Stimulated activated CD4-positive, alpha-beta T cell treated with anti-CD3 and anti-CD28 coated beads, Interleukin-1b, Interleukin-23, amount 100 ng/mL, for 4 hours (primary cell): ENCODE results near the gene TMEM14C.
"Not testable (repeated sequence)": the region's sequence is repeated elsewhere in the genome, so short reads cannot be mapped to it uniquely, and the experiment has no call there.

Experiments used
- DNase-seq, 2 donors: peaks; one replicate each; pipeline ENCODE4 v3.0.0-alpha.2; 2020; ENCODE audit warnings: low read depth in 2 of 2

The TMEM14C gene

DNA sequence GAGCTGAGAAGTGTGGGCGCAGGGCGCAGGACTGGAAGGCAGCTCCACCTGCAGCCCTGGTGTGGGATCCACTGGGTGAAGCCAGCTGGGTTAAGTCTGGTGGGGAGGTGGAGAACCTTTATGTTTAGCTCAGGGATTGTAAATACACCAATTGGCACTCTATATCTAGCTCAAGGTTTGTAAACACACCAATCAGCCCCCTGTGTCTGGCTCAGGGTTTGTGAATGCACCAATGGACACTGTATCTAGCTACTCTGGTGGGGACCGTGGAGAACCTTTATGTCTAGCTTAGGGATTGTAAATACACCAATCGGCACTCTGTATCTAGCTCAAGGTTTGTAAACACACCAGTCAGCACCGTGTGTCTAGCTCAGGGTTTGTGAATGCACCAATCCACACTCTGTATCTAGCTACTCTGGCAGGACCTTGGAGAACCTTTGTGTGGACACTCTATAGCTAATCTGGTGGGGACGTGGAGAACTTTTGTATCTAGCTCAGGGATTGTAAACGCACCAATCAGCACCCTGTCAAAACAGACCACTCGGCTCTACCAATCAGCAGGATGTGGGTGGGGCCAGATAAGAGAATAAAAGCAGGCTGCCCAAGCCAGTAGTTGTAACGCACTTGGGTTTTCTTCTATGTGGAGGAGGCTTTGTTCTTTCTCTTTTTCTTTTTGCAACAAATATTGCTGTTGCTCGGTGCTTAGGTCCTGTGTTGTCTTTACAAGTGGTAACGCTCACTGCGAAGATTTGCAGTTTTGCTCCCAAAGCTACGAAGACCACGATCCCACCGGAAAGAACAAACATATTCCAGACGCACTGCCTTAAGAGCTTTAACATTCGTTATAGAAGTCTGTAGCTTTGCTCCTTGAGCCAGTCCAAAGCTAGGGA is 1.7 kb upstream of the TMEM14C start:
- not testable (repeated sequence) for DNase-seq

- DNase-seq = no peak
These were observed 860 bp upstream of the TMEM14C start for GRCh38 chr6:10721850-10722569.

DNA sequence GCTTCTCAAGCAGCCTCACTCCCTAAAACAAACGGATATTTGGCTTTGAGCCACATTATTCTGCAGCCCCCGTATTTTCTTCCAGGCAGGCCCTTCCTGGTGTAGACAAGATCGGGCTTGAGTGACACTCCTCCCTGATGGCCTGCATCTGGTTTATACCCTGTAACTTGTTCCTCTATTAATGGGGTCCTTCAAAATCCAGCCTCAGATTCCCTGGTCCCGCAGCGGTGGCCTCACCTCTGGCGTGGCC is 375 bp upstream of the TMEM14C start:
- DNase-seq = no peak

- DNase-seq = no peak
These were observed 654 bp downstream of the TMEM14C start for GRCh38 chr6:10723567-10723881.

DNA sequence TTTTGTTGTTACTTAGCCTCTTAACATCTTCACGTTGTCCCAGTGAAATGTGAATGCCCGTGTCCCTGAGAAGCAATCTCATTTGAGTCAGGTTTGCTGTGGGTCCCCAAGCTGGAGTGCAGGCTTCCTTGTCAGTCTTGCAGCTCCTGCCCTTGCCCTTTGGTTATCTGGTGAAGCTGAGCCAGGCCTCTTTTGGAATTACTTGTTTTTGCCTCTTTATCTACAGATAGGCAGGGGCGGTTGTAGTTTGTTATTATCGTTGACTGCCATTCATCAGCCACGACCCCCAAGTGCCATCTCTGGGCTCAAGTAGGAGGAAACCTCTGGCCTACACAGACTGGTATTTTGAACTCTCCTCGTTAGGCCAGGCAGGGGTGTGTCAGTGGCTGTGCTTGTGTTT is 2.2 kb downstream of the TMEM14C start:
- DNase-seq = no peak

DNA sequence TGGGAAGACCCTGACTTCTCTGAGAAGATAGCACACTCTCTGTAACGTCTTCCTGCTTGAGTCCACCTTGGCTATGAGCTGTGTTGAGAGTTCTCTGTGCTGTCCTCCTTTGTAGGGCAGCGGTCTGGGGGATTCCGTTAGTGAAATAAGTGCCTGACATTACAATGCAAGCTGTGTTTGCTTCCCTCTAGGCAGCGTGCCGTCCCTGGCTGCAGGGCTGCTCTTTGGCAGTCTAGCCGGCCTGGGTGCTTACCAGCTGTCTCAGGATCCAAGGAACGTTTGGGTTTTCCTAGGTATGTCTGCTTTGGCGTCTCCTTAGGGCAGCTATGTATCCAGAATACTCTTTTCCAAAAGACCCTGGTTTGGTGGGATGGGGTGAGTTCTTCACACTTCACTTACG is 2.8 kb downstream of the TMEM14C start:
- DNase-seq = no peak

GRCh38 chr6:10730254-10730653 is 7.4 kb downstream of the TMEM14C start:
- no peak for DNase-seq

DNA sequence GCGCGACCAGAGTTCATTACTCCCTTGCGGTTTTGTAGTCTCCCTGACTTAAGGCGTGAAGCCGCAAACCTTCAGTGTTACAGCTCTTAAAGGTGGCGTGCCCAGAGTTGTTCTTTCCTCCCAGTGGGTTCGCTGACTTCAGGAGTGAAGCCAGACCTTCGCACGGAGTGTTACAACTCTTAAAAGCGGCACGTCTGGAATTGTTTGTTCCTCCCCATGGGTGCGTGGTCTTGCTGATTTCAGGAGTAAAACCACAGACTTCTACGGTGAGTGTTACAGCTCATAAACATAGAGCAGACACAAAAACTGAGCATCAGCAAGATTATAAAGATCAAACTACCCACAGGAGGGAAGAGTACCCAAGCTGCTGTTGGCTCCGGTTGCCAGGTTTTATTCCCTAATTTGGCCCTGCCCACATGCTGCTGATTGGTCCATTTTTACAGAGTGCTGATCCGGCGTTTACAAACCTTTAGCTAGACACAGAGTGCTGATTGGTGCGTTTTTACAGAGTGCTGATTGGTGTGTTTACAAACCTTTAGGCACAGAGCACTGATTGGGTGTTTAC is 10.4 kb downstream of the TMEM14C start:
- no peak for DNase-seq

GRCh38 chr6:10733863-10734262 is 11.0 kb downstream of the TMEM14C start:
- no peak for DNase-seq

GRCh38 chr6:10736731-10737130 is 13.9 kb downstream of the TMEM14C start:
- no peak for DNase-seq

DNA sequence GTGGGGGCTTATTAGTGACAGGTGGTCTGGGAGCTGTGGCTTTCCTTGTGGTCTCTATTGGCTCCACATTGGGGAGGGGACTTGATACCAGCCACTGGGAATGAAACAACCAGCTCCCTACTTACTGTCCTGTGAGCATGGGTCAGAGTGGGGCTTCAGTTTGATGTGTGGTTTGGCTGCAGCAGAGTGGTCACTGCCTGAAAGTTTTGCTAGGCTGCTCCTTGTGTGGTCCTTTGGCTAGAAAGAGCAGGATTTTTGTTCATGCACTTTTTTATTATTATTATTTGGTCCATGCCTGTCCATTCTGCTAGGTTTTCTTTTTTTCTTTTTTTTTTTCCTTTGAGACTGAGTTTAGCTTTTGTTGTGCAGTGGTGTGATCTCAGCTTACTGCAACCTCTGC is 17.2 kb downstream of the TMEM14C start:
- no peak for DNase-seq

DNA sequence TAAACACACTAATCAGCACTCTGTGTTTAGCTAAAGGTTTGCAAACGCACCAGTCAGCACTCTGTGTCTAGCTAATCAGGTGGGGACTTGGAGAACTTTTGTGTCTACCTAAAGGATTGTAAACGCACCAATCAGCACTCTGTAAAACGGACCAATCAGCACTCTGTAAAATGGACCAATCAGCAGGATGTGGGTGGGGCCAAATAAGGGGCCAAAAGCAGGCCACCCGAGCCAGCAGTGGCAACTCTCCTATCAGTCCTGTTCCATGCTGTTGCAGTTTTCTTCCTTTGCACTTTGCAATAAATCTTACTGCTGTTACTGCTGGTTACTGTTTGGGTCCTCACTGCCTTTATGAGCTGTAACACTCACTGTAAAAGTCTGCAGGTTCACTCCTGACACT is 18.8 kb downstream of the TMEM14C start:
- not testable (repeated sequence) for DNase-seq

GRCh38 chr6:10742251-10742650 is 19.4 kb downstream of the TMEM14C start:
- DNase-seq = no peak

- DNase-seq = no peak
These were observed 20.6 kb downstream of the TMEM14C start for GRCh38 chr6:10743515-10743914.

DNA sequence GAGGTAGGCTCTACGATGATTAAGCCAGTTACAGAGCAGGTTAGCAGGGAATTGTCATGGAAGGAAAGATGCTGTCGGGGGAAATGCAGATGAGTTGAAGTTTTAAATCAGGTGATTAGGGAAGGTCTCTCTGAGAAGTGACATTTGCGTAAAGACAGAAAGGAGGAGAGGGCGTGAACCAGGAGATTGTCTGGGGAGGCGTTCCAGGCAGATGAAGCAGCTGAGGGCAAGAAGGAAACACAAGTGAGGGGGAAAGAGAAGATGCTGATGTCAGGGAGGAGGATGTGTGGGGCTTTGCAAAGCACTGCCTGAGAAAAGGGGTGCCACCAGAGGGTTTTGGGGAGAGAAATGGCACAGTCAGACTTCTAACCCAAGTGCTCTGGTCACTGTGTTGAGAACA is 22.2 kb downstream of the TMEM14C start:
- no peak for DNase-seq

GRCh38 chr6:10746915-10747250 is 24.0 kb downstream of the TMEM14C start:
- no peak for DNase-seq

DNA sequence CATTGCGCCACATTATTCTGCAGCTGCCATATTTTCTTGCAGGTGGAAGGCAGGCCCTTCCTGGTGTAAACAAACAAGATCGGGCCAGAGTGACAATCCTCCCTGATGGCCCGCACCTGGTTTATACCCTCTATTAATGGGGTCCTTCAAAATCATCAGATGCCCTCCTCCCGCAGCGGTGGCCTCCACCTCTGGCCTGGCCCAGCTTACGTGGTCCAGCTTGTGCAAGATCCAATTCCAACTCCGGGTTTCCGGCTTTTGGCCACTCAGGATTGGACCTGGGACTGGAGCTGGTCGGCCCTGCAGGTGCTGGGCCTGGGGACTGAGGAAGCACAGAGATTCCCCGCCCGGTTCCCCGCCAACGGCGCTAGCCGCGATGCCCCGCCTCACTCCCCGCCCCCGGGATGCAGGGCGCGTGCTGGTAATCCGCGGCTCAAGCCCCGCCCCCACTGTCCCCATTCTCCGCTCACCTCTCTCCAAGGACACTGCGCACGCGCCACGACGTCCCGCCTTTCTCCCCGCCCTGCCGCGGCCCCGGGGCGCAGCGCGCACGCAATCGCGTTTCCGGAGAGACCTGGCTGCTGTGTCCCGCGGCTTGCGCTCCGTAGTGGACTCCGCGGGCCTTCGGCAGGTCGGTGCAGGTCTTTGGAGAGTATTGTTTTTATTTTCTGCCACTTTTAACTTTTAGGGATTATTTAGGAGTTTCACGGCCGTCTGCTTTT is 24.5 kb downstream of the TMEM14C start, which contains the start of gene TMEM14B:
Gene TMEM14B, plus strand, starts transcription at position 555 of the 722 bp plus-strand sequence. CDS start 1,441 bp downstream, outside the sequence.
- DNase-seq = peak; percentile 100

- no peak for DNase-seq
These were observed 26.9 kb downstream of the TMEM14C start for GRCh38 chr6:10749734-10750133.

DNA sequence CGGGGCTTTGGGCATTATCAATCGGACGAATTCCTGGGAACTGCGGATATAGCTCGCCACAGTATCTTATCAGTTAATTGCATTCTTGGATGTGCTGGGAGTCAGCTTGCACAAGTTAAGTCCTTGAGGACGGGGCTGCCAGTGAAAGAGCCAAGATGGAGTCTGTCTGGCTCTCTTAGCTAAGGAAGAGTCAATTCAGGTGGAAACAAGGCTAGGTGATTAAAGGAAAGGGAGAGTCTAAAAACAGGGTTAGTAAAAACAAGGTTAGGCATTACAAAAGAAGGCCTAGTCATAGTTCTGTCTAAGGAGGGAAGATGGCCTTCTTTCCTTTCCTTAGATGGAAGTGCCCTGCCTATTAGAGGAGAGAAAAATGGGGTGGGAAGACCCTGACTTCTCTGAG is 27.7 kb downstream of the TMEM14C start:
- DNase-seq = not testable (repeated sequence)

DNA sequence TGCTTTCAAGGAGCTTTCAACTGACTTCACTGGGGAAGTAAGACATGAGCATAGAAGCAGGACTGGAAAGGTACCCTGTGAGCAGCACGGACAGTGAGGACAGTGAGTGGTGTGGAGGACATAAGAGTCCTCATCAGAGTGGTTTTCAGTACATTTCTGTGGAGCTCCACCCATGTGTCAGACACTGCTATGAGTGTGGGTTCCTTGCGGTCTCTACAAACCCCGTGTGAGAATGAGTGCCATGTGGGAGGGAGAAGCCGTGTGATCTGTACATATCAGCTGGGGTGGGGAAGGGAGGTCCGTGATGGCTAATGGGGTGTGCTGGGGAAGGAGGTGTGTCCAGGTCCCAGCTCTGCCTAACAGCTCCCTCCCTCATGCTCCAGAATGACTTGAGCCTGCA is 28.9 kb downstream of the TMEM14C start:
- not testable (repeated sequence) for DNase-seq

- no peak for DNase-seq
These were observed 33.2 kb downstream of the TMEM14C start for GRCh38 chr6:10756085-10756484.

DNA sequence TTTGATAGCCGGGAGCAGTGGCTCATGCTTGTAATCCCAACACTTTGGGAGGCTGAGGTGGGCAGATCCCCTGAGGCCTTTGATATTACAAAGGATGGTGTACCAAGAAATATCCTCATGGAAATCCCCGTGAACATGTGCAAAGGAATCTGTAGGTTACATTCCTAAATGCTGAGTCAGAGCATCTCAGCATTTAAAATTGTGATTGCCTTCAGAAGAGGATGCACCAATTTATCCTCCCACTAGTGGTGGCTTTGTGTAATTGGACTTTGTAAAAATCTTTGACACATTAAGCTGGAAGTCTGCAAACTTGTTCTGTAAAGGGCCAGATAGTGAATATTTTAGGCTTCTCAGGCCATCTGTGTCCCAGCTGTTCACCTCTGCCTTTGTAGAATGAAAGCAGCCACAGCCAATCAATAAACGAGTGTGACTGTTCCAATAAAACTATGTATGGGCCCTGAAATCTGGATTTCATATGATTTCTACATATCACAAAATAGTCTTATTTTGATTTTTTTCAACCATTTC is 36.5 kb downstream of the TMEM14C start:
- DNase-seq = no peak
